ENCODE measurements around the gene PIGT.
A peak's percentile ranks its signal among the peaks of the same experiment; 100 is the strongest.

PIGT gene

DNA sequence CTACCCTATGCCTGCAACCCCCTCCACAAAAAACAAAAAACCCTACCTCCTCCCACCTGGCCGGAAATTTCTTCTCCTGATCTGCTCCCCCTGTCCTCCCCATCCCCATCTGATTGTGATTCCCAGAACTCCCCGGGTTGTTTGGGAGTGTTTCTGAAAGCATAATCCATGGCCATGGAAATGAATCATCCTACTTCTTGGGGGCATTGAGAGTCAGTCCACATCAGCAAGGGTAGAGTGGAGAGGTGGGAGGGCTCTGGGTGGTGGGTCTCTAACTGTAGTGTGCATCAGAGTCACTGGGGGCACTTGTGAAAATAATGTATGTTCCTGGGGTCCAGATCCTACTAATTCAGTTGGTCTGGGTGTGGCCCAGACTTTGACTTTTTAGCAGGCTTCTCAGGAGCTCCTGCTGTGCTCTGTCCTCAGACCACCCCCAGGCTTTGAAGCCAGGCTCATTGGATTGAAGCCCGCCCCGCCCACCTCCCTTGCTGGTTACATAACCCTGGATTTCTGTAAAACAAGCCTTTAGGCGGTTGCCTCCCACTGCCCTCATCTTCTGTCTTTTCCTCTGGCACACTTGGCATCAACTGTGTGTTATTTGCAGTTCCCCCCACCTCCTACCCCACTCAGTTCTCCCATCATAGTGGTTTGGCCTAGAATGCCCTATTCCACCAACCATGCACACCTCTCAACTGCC, 10.5 kb downstream of the PIGT start:
- no peak overlapping the region for H3K27ac ChIP-seq (ENCODE audit: insufficient read depth in 1 of 2, low read depth in 1 of 2, low read length in 2 of 2, poor library complexity in 1 of 2, severe bottlenecking in 2 of 2)
- H3K36me3 ChIP-seq (ENCODE audit: control insufficient read depth in 4 of 4, insufficient read depth in 4 of 4, low read length in 3 of 4): peaks cover 11 to 53% (median 34%) of the 10 kb centered on the region in 4 experiments
- ChIA-PET CTCF (interaction anchor here (15.5 kb wide), 1 partner anchor 56 kb away, joined by 353 read pairs; the partner anchor contains the start of genes SYS1 and TP53TG5), POLR2A (no interaction called here)
- whole genome bisulfite sequencing (ENCODE audit: insufficient coverage): 93% methylated on average over 5 of the region's 5 CpGs
- no peak overlapping the region for H3K4me3 ChIP-seq (ENCODE audit: control insufficient read depth in 1 of 7, extremely low read depth in 1 of 7, insufficient read depth in 4 of 7, low read depth in 2 of 7, low read length in 6 of 7)
- DNase-seq: no peak
- no peaks in the 10 kb centered on the region for H3K9me3 ChIP-seq (ENCODE audit: control extremely low read depth in 1 of 5, control insufficient read depth in 4 of 5, insufficient read depth in 2 of 5, low read depth in 1 of 5, low read length in 4 of 5)
- no peaks in the 10 kb centered on the region for H3K27me3 ChIP-seq (replicated peaks in 2 of 5; ENCODE audit: control insufficient read depth in 4 of 5, insufficient read depth in 5 of 5, low read length in 4 of 5)
- H3K4me1 ChIP-seq (ENCODE audit: control extremely low read depth in 1 of 4, control insufficient read depth in 4 of 4, insufficient read depth in 4 of 4, low read length in 3 of 4): peaks cover 0 to 4% (median 0%) of the 10 kb centered on the region in 4 experiments

DNA sequence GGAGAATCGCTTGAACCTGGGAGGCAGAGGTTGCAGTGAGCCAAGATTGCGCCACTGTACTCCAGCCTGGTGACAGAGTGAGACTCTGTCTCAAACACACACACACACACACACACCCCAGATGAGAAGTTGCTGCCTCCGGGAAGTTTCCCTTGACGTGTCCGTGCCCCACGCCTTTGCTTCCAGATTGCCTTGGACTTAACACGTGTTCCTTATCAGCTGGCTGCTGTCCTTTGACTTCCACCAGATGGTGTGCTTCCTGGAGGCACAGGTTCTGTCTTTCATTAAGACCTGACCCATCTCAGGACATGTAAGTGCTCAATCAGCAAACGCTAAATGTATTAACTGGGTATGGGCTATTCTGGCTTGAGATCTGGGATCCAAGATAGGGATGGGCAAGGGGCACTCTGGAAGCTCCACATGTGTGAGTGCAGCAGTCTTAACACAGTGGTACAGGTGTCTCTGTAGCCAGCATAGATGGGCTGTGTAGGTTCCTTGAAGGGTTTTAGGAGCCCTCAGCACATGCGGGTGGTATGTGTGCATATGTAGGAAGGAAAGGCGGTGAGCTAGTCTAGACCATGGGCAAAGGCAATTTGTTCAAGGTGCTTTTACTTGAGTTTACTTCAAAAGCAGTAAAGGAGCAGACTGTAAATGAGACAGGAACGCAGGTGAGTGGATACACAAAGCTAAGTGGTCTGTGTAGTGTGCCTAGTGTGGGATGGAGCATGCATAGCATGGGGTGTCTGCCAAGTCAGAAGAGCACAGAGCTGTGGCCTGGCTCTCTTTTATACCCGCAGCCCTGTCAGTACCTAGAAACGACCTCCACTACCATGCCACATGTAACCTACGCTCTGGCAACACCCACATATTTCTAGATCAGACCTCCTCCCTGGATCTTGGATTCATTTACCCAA, 11.6 kb downstream of the PIGT start:
- Histone ChIP-seq H3K4me1 (ENCODE audit: control extremely low read depth in 1 of 4, control insufficient read depth in 4 of 4, insufficient read depth in 4 of 4, low read length in 3 of 4) (peaks cover 0 to 14% (median 3%) of the 10 kb centered on the region in 4 experiments), H3K27ac (ENCODE audit: insufficient read depth in 1 of 2, low read depth in 1 of 2, low read length in 2 of 2, poor library complexity in 1 of 2, severe bottlenecking in 2 of 2) (no peak overlapping the region), H3K4me3 (ENCODE audit: control insufficient read depth in 1 of 7, extremely low read depth in 1 of 7, insufficient read depth in 4 of 7, low read depth in 2 of 7, low read length in 6 of 7) (no peak overlapping the region), H3K9me3 (ENCODE audit: control extremely low read depth in 1 of 5, control insufficient read depth in 4 of 5, insufficient read depth in 2 of 5, low read depth in 1 of 5, low read length in 4 of 5) (no peaks in the 10 kb centered on the region), H3K36me3 (ENCODE audit: control insufficient read depth in 4 of 4, insufficient read depth in 4 of 4, low read length in 3 of 4) (peaks cover 11 to 43% (median 29%) of the 10 kb centered on the region in 4 experiments), H3K27me3 (replicated peaks in 2 of 5; ENCODE audit: control insufficient read depth in 4 of 5, insufficient read depth in 5 of 5, low read length in 4 of 5) (no peaks in the 10 kb centered on the region)
- ChIA-PET POLR2A (no interaction called here), CTCF (interaction anchor here (0.8 to 15.5 kb wide), 5 partner anchors 8 to 57 kb away, joined by 3 to 353 read pairs (median 5); partner anchors contain the start of genes DBNDD2, SYS1 and TP53TG5)
- 94% methylated on average over 13 of the region's 14 CpGs for WGBS (ENCODE audit: insufficient coverage)
- DNase-seq: no peak

DNA sequence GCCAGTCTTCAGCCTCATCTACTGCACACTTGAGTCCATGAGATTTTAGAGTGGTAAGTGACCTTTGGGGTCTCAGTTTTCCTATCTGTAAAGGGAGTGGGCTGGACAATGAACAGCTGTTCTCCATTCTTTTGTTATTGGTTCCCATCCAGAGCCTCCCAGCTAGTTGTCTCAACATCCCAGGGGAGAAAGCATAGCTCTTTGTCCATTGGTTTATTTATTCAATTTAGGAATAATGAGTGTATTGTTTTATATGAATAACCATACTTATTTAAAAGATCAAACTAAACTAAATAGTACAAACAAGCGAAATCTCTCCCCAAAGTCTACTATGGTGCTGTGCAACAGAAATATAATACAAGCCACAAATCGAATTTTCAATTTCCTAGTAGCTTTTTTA, 13.7 kb downstream of the PIGT start:
- Histone ChIP-seq H3K27me3 (replicated peaks in 2 of 5; ENCODE audit: control insufficient read depth in 4 of 5, insufficient read depth in 5 of 5, low read length in 4 of 5) (no peaks in the 10 kb centered on the region), H3K9me3 (ENCODE audit: control extremely low read depth in 1 of 5, control insufficient read depth in 4 of 5, insufficient read depth in 2 of 5, low read depth in 1 of 5, low read length in 4 of 5) (no peaks in the 10 kb centered on the region), H3K4me1 (ENCODE audit: control extremely low read depth in 1 of 4, control insufficient read depth in 4 of 4, insufficient read depth in 4 of 4, low read length in 3 of 4) (peaks cover 0 to 30% (median 7%) of the 10 kb centered on the region in 4 experiments), H3K27ac (ENCODE audit: insufficient read depth in 1 of 2, low read depth in 1 of 2, low read length in 2 of 2, poor library complexity in 1 of 2, severe bottlenecking in 2 of 2) (no peak overlapping the region), H3K36me3 (ENCODE audit: control insufficient read depth in 4 of 4, insufficient read depth in 4 of 4, low read length in 3 of 4) (peaks cover 4 to 25% (median 17%) of the 10 kb centered on the region in 4 experiments), H3K4me3 (ENCODE audit: control insufficient read depth in 1 of 7, extremely low read depth in 1 of 7, insufficient read depth in 4 of 7, low read depth in 2 of 7, low read length in 6 of 7) (no peak overlapping the region)
- no peak for DNase-seq
- 100% methylated on average over 2 of the region's 2 CpGs for WGBS (ENCODE audit: insufficient coverage)
- ChIA-PET CTCF (interaction anchor here (0.8 to 15.5 kb wide), 4 partner anchors 11 to 93 kb away, joined by 3 to 353 read pairs (median 4); partner anchors contain the start of genes SYS1 and TP53TG5), POLR2A (no interaction called here)

DNA sequence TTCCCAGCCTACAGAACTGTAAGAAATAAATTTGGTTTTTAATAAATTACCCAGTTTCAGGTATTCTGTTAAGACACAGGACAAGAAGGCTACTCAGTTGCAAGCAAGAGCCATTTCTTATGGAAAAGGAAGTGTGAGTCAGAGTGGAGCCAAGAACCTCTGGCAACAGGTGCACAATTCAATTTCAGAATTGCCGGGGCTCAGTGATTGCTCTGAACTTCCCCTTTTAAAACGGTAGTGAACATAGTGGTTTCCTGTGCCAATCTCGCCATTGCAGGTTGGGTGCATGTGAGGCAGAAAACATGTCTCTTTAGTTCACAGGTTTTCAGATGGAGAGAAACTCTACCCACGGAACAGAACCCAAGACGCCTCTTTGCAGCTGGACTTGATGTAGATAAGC, 16.4 kb downstream of the PIGT start:
- 9% methylated on average over 4 of the region's 5 CpGs for WGBS (ENCODE audit: insufficient coverage)
- peaks cover 0 to 3% (median under 1%) of the 10 kb centered on the region in 4 experiments for H3K36me3 ChIP-seq (ENCODE audit: control insufficient read depth in 4 of 4, insufficient read depth in 4 of 4, low read length in 3 of 4)
- no peaks in the 10 kb centered on the region for H3K27me3 ChIP-seq (replicated peaks in 2 of 5; ENCODE audit: control insufficient read depth in 4 of 5, insufficient read depth in 5 of 5, low read length in 4 of 5)
- peak; percentile 85 to 97 (median 95) for DNase-seq
- ChIA-PET POLR2A (no interaction called here), CTCF (interaction anchor here (0.8 to 15.5 kb wide), 6 partner anchors 14 to 99 kb away, joined by 3 to 353 read pairs (median 3); partner anchors contain the start of genes SYS1 and TP53TG5)
- H3K4me3 ChIP-seq (ENCODE audit: control insufficient read depth in 1 of 7, extremely low read depth in 1 of 7, insufficient read depth in 4 of 7, low read depth in 2 of 7, low read length in 6 of 7): peak overlapping the region in 1 of 7 experiments; percentile 13
- peaks cover 0 to 35% (median 14%) of the 10 kb centered on the region in 4 experiments for H3K4me1 ChIP-seq (ENCODE audit: control extremely low read depth in 1 of 4, control insufficient read depth in 4 of 4, insufficient read depth in 4 of 4, low read length in 3 of 4)
- H3K27ac ChIP-seq (ENCODE audit: insufficient read depth in 1 of 2, low read depth in 1 of 2, low read length in 2 of 2, poor library complexity in 1 of 2, severe bottlenecking in 2 of 2): no peak overlapping the region
- no peaks in the 10 kb centered on the region for H3K9me3 ChIP-seq (ENCODE audit: control extremely low read depth in 1 of 5, control insufficient read depth in 4 of 5, insufficient read depth in 2 of 5, low read depth in 1 of 5, low read length in 4 of 5)

DNA sequence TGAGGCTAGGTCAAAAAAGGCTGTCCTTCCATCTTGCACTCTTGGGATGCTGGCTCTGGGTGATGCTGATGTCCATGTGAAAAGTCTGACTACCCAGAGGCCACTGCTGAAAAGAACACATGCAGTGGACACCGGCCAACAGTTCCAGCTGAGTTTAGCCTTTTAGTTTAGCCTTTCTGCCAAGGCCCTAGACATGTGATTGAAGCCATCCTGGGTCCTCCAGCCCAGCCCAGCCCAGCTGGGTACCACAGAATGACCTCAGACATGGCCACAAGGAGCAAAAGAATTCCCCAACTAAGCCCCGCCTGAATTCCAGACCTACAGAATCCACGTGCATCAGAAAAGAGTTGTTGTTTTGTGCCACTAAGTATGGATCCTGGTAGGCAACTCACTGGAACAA, 17.4 kb downstream of the PIGT start:
- Histone ChIP-seq H3K36me3 (ENCODE audit: control insufficient read depth in 4 of 4, insufficient read depth in 4 of 4, low read length in 3 of 4) (no peaks in the 10 kb centered on the region), H3K27me3 (replicated peaks in 2 of 5; ENCODE audit: control insufficient read depth in 4 of 5, insufficient read depth in 5 of 5, low read length in 4 of 5) (no peaks in the 10 kb centered on the region), H3K4me3 (ENCODE audit: control insufficient read depth in 1 of 7, extremely low read depth in 1 of 7, insufficient read depth in 4 of 7, low read depth in 2 of 7, low read length in 6 of 7) (no peak overlapping the region), H3K4me1 (ENCODE audit: control extremely low read depth in 1 of 4, control insufficient read depth in 4 of 4, insufficient read depth in 4 of 4, low read length in 3 of 4) (peaks cover 0 to 35% (median 14%) of the 10 kb centered on the region in 4 experiments), H3K27ac (ENCODE audit: insufficient read depth in 1 of 2, low read depth in 1 of 2, low read length in 2 of 2, poor library complexity in 1 of 2, severe bottlenecking in 2 of 2) (no peak overlapping the region), H3K9me3 (ENCODE audit: control extremely low read depth in 1 of 5, control insufficient read depth in 4 of 5, insufficient read depth in 2 of 5, low read depth in 1 of 5, low read length in 4 of 5) (no peaks in the 10 kb centered on the region)
- no peak for DNase-seq
- ChIA-PET CTCF (interaction anchor here (0.8 to 15.5 kb wide), 5 partner anchors 13 to 106 kb away, joined by 3 to 353 read pairs (median 3); partner anchors contain the start of genes SYS1 and TP53TG5), POLR2A (no interaction called here)
- 84% methylated on average over 2 of the region's 3 CpGs for WGBS (ENCODE audit: insufficient coverage)

DNA sequence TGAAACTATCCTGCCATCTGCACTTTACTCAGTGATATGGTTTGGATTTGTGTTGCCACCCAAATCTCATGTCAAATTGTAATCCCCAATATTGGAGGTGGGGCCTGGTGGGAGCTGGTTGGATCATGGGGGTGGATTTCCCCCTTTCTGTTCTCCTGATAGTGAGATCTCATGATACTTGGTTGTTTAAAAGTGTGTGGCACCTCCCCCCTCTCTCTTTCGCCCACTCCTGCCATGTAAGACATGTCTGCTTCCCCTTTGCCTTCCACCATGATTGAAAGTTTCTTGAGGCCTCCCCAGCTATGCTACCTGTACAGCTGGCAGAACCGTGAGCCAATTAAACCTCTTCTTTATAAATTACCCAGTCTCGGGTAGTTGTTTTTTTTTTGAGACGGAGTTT, 18.0 kb downstream of the PIGT start:
- H3K4me1 ChIP-seq (ENCODE audit: control extremely low read depth in 1 of 4, control insufficient read depth in 4 of 4, insufficient read depth in 4 of 4, low read length in 3 of 4): peaks cover 0 to 35% (median 14%) of the 10 kb centered on the region in 4 experiments
- ChIA-PET POLR2A (no interaction called here), CTCF (interaction anchor here (1.0 to 15.5 kb wide), 2 partner anchors 17 to 64 kb away, joined by 3 to 353 read pairs; partner anchors contain the start of genes SYS1 and TP53TG5)
- no peak overlapping the region for H3K27ac ChIP-seq (ENCODE audit: insufficient read depth in 1 of 2, low read depth in 1 of 2, low read length in 2 of 2, poor library complexity in 1 of 2, severe bottlenecking in 2 of 2)
- peak in 1 of 3 donors; percentile 23 for DNase-seq
- no peaks in the 10 kb centered on the region for H3K36me3 ChIP-seq (ENCODE audit: control insufficient read depth in 4 of 4, insufficient read depth in 4 of 4, low read length in 3 of 4)
- WGBS (ENCODE audit: insufficient coverage): 67% methylated on average over 1 of the region's 4 CpGs
- H3K4me3 ChIP-seq (ENCODE audit: control insufficient read depth in 1 of 7, extremely low read depth in 1 of 7, insufficient read depth in 4 of 7, low read depth in 2 of 7, low read length in 6 of 7): no peak overlapping the region
- no peaks in the 10 kb centered on the region for H3K9me3 ChIP-seq (ENCODE audit: control extremely low read depth in 1 of 5, control insufficient read depth in 4 of 5, insufficient read depth in 2 of 5, low read depth in 1 of 5, low read length in 4 of 5)
- H3K27me3 ChIP-seq (replicated peaks in 2 of 5; ENCODE audit: control insufficient read depth in 4 of 5, insufficient read depth in 5 of 5, low read length in 4 of 5): no peaks in the 10 kb centered on the region

All from common myeloid progenitor, CD34-positive (primary cell).